Astrocyte (in vitro differentiated cells and primary cell): ENCODE measurements around the gene HMGB1. TPM values are rescaled to one million over a fixed set of nuclear protein-coding genes. Genes with fewer than 3 reads are reported as not detected.
"Not testable (repeated sequence)": the region's sequence is repeated elsewhere in the genome, so short reads cannot be mapped to it uniquely, and the experiment has no call there.

Source experiments
- DNase-seq: peaks from one replicate; pipeline ENCODE4 v3.0.0-alpha.2; 2010; ENCODE audit warnings: low read depth
- FAIRE-seq: peaks from 2 replicates; lab custom pipeline; 2011; peaks lifted over from hg19 to GRCh38; lab: Jason Lieb, UNC
- H2AFZ ChIP-seq: 2 replicates; pipeline ENCODE4 v1.6.0; 2012; ENCODE audit warnings: low read depth, low read length, inconsistent platforms
- H3K27ac ChIP-seq: 2 replicates; pipeline ENCODE4 v1.5.1; 2011; ENCODE audit warnings: low read depth, low read length, inconsistent platforms
- H3K27me3 ChIP-seq: 2 replicates; pipeline ENCODE4 v1.6.0; 2011; ENCODE audit warnings: low read length, inconsistent platforms; ENCODE audit not compliant: insufficient read depth
- H3K36me3 ChIP-seq: 2 replicates; pipeline ENCODE4 v1.5.1; 2011; ENCODE audit warnings: low read length, inconsistent platforms; ENCODE audit not compliant: insufficient read depth
- H3K4me1 ChIP-seq: 2 replicates; pipeline ENCODE4 v1.5.1; 2011; ENCODE audit warnings: low read length, inconsistent platforms; ENCODE audit not compliant: insufficient read depth
- H3K4me2 ChIP-seq: 2 replicates; pipeline ENCODE4 v1.6.0; 2012; ENCODE audit warnings: low read length, inconsistent platforms
- H3K4me3 ChIP-seq: 2 replicates; pipeline ENCODE4 v1.5.1; 2011; ENCODE audit warnings: low read depth, mild to moderate bottlenecking, low read length, inconsistent platforms; ENCODE audit not compliant: insufficient read depth
- H3K79me2 ChIP-seq: 2 replicates; pipeline ENCODE4 v1.6.0; 2012; ENCODE audit warnings: mild to moderate bottlenecking, low read length, inconsistent platforms; ENCODE audit not compliant: insufficient read depth
- H3K9ac ChIP-seq: 2 replicates; pipeline ENCODE4 v1.6.0; 2012; ENCODE audit warnings: mild to moderate bottlenecking, low read length, inconsistent platforms
- H3K9me3 ChIP-seq: 2 replicates; pipeline ENCODE4 v1.5.1; 2012; ENCODE audit warnings: low read depth, mild to moderate bottlenecking, low read length, inconsistent platforms; ENCODE audit not compliant: insufficient read depth
- H4K20me1 ChIP-seq: 2 replicates; pipeline ENCODE4 v1.6.0; 2012; ENCODE audit warnings: low read length, inconsistent platforms; ENCODE audit not compliant: insufficient read depth
- H3K27ac Mint-ChIP-seq: one replicate; pipeline ENCODE4 v1.8.0; 2021; ENCODE audit warnings: mild to moderate bottlenecking, mixed read lengths; ENCODE audit not compliant: unreplicated experiment
- H3K27me3 Mint-ChIP-seq: one replicate; pipeline ENCODE4 v1.8.0; 2021; ENCODE audit warnings: low read depth, mixed read lengths; ENCODE audit not compliant: unreplicated experiment
- H3K36me3 Mint-ChIP-seq: one replicate; pipeline ENCODE4 v1.8.0; 2021; ENCODE audit warnings: low read depth, mixed read lengths; ENCODE audit not compliant: unreplicated experiment
- H3K4me1 Mint-ChIP-seq: one replicate; pipeline ENCODE4 v1.8.0; 2021; ENCODE audit warnings: low read depth, mixed read lengths; ENCODE audit not compliant: unreplicated experiment
- H3K4me3 Mint-ChIP-seq: one replicate; pipeline ENCODE4 v1.8.0; 2021; ENCODE audit warnings: mild to moderate bottlenecking, moderate library complexity, mixed read lengths; ENCODE audit not compliant: unreplicated experiment
- H3K9me3 Mint-ChIP-seq: one replicate; pipeline ENCODE4 v1.8.0; 2021; ENCODE audit warnings: mild to moderate bottlenecking, mixed read lengths; ENCODE audit not compliant: unreplicated experiment
- EZH2 ChIP-seq: IDR thresholded peaks from 2 replicates; pipeline ENCODE4 v1.6.1; 2012; ENCODE audit warnings: mild to moderate bottlenecking, low read length, inconsistent platforms; ENCODE audit not compliant: insufficient read depth
- total RNA-seq: library from RNA; stranded (reverse); gene quantifications from 2 replicates; pipeline ENCODE4 v1.2.1, GENCODE V29; 2021
- TF ChIP-seq, protein P1 (sequence below): IDR thresholded peaks from 2 replicates; pipeline ENCODE4 v1.5.1; 2011; ENCODE audit warnings: low read depth, mild to moderate bottlenecking, inconsistent platforms, low read length, moderate library complexity; ENCODE audit not compliant: insufficient read depth

HMGB1 gene
- total RNA-seq, 1 donor from 2014 or later: 200 TPM

DNA sequence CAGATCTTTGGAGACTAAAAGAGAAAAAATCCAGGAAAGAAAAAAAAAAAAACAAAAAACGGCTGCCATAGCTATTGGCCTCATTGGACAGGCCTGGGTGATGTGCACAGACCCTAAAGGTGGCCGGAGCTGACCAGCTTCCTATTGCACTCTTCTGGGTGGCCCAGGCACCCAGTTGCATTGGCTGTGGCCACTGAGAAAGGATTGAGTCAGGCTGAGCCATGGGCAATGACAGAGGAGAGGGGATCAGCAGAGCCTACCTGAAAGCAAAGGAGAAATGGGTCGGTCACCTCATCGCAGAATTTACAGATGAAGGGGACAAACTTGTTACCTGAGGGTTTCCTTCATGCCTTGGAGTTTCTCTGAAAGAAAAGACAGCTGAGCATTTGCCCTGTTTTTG lies 17.3 kb downstream of the HMGB1 start:
- Mint-ChIP-seq H3K9me3 (no peaks in the 10 kb centered on the region), H3K36me3 (no peaks in the 10 kb centered on the region), H3K4me1 (peaks cover 5% of the 10 kb centered on the region), H3K27me3 (no peaks in the 10 kb centered on the region), H3K27ac (no peak overlapping the region), H3K4me3 (no peak overlapping the region)
- no peak overlapping the region for H3K4me3 ChIP-seq
- H3K36me3 ChIP-seq: no peaks in the 10 kb centered on the region
- H4K20me1 ChIP-seq: no peaks in the 10 kb centered on the region
- H3K9me3 ChIP-seq: no peaks in the 10 kb centered on the region
- peaks cover 12% of the 10 kb centered on the region for H3K4me1 ChIP-seq
- H3K27me3 ChIP-seq: no peaks in the 10 kb centered on the region
- DNase-seq: no peak
- no peak for FAIRE-seq
- H3K79me2 ChIP-seq: no peaks in the 10 kb centered on the region
- H2AFZ ChIP-seq: no peak overlapping the region
- no peak overlapping the region for H3K9ac ChIP-seq
- no peak overlapping the region for H3K4me2 ChIP-seq
- no peak for TF ChIP-seq EZH2
- H3K27ac ChIP-seq: no peak overlapping the region

DNA sequence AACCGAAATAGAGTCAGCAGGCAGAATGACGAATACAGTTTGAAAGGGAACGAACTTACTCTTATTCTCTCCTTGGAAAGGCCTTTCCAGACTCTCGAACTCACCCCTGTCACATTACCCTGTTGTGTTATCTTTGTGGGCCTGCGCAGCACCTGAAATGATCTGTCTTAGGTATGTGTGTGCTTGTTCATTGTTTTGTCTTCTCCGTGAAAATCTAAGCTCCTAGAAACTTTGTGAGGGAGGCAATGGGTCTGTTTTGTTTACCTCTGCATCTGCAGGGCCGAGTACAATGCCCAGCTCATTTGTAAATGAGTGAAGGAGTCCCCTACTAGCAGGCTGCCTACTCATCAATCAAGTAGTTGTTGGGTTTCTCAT lies 19.6 kb downstream of the HMGB1 start:
- no peaks in the 10 kb centered on the region for H3K36me3 Mint-ChIP-seq
- Histone ChIP-seq H3K4me1 (peaks cover 12% of the 10 kb centered on the region), H3K4me3 (peak overlapping the region; percentile 49), H3K36me3 (no peaks in the 10 kb centered on the region), H3K79me2 (no peaks in the 10 kb centered on the region), H3K9me3 (no peaks in the 10 kb centered on the region), H3K27me3 (no peaks in the 10 kb centered on the region), H2AFZ (peak overlapping the region; percentile 96), H3K27ac (peak overlapping the region; percentile 36), H4K20me1 (no peaks in the 10 kb centered on the region), H3K4me2 (peak overlapping the region; percentile 85), H3K9ac (peak overlapping the region; percentile 59)
- H3K27me3 Mint-ChIP-seq: no peaks in the 10 kb centered on the region
- peaks cover 5% of the 10 kb centered on the region for H3K4me1 Mint-ChIP-seq
- DNase-seq: no peak
- no peaks in the 10 kb centered on the region for H3K9me3 Mint-ChIP-seq
- FAIRE-seq: no peak
- peak overlapping the region; percentile 63 for H3K27ac Mint-ChIP-seq
- H3K4me3 Mint-ChIP-seq: peak overlapping the region; percentile 47
- TF ChIP-seq, protein P1, sequence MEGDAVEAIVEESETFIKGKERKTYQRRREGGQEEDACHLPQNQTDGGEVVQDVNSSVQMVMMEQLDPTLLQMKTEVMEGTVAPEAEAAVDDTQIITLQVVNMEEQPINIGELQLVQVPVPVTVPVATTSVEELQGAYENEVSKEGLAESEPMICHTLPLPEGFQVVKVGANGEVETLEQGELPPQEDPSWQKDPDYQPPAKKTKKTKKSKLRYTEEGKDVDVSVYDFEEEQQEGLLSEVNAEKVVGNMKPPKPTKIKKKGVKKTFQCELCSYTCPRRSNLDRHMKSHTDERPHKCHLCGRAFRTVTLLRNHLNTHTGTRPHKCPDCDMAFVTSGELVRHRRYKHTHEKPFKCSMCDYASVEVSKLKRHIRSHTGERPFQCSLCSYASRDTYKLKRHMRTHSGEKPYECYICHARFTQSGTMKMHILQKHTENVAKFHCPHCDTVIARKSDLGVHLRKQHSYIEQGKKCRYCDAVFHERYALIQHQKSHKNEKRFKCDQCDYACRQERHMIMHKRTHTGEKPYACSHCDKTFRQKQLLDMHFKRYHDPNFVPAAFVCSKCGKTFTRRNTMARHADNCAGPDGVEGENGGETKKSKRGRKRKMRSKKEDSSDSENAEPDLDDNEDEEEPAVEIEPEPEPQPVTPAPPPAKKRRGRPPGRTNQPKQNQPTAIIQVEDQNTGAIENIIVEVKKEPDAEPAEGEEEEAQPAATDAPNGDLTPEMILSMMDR: no peak
- no peak for TF ChIP-seq EZH2

DNA sequence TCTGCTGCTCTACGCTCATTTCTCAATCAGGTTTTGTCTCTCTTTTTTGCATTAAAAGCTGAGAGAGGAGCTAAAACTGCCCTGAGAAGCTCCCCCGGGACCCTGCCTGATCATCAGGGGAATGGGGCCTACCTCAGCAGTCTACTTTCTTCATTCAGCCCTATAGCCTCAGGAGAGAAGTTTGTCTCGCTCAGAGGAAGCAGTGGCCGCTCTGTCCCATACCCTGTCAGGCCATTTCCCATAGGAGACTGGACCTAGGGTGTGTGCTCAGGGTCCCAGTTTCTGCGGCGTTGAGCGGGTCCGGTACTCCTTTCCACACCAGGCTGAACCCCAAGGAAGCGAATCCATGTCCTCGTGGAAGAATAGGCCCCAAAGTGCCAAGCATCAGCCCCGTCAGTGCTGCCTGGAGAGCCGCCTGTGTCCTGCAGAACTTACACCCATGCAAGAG lies 21.8 kb downstream of the HMGB1 start:
- Histone ChIP-seq H3K9ac (no peak overlapping the region), H3K9me3 (no peaks in the 10 kb centered on the region), H4K20me1 (no peaks in the 10 kb centered on the region), H3K79me2 (no peaks in the 10 kb centered on the region), H2AFZ (no peak overlapping the region), H3K4me3 (no peak overlapping the region), H3K27me3 (no peaks in the 10 kb centered on the region), H3K27ac (no peak overlapping the region), H3K36me3 (no peaks in the 10 kb centered on the region), H3K4me2 (no peak overlapping the region), H3K4me1 (peaks cover 12% of the 10 kb centered on the region)
- H3K9me3 Mint-ChIP-seq: no peaks in the 10 kb centered on the region
- H3K4me1 Mint-ChIP-seq: peaks cover 5% of the 10 kb centered on the region
- no peak overlapping the region for H3K27ac Mint-ChIP-seq
- FAIRE-seq (no peak), DNase-seq (no peak)
- no peaks in the 10 kb centered on the region for H3K36me3 Mint-ChIP-seq
- no peaks in the 10 kb centered on the region for H3K27me3 Mint-ChIP-seq
- TF ChIP-seq, protein P1: no peak
- TF ChIP-seq EZH2: no peak
- no peak overlapping the region for H3K4me3 Mint-ChIP-seq

DNA sequence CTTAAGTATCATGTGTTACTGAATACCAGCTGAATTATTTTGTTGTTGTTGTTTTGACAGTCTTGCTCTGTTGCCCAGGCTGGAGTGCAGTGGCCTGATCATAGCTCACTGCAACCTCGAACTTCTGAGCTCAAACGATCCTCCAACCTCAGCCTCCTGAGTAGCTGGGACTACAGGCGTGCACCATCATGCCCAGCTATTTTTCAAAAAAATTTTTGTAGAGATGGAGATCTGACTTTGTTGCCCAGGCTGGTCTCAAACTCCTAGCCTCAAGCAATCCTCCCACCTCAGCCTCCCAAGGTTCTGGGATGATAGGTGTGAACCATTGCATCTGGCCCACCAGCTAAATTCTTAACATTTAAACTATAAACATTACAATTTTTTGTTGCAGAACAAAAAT lies 22.2 kb downstream of the HMGB1 start:
- not testable (repeated sequence) for H3K27ac Mint-ChIP-seq, H3K36me3 Mint-ChIP-seq, H3K27me3 ChIP-seq, DNase-seq, H3K9ac ChIP-seq, H3K27ac ChIP-seq, H3K4me3 ChIP-seq, FAIRE-seq, H4K20me1 ChIP-seq, H3K27me3 Mint-ChIP-seq, H3K4me1 Mint-ChIP-seq, H3K79me2 ChIP-seq, H3K4me2 ChIP-seq, H2AFZ ChIP-seq, H3K9me3 Mint-ChIP-seq, H3K9me3 ChIP-seq, H3K36me3 ChIP-seq, H3K4me3 Mint-ChIP-seq
- peaks cover 12% of the 10 kb centered on the region for H3K4me1 ChIP-seq
